Activated naive CD8-positive, alpha-beta T cell treated with anti-CD3 and anti-CD28 coated beads for 36 hours (primary cell): Measurements from ENCODE around the gene NOL12. TPM values are rescaled to one million over a fixed set of nuclear protein-coding genes. Genes with fewer than 3 reads are reported as not detected.
"Not testable (repeated sequence)": the region's sequence is repeated elsewhere in the genome, so short reads cannot be mapped to it uniquely, and the experiment has no call there.

Experiments used
- DNase-seq: peaks from one replicate; pipeline ENCODE4 v3.0.0; 2021
- H3K27ac Mint-ChIP-seq: one replicate; pipeline ENCODE4 v1.8.0; 2022; ENCODE audit warnings: mild to moderate bottlenecking, moderate library complexity, mixed read lengths
- H3K27me3 Mint-ChIP-seq: one replicate; pipeline ENCODE4 v1.8.0; 2022; ENCODE audit warnings: mild to moderate bottlenecking, mixed read lengths
- H3K36me3 Mint-ChIP-seq: one replicate; pipeline ENCODE4 v1.8.0; 2021; ENCODE audit warnings: mild to moderate bottlenecking, mixed read lengths
- H3K4me1 Mint-ChIP-seq: one replicate; pipeline ENCODE4 v1.8.0; 2021; ENCODE audit warnings: mixed read lengths
- H3K4me3 Mint-ChIP-seq: one replicate; pipeline ENCODE4 v1.8.0; 2022; ENCODE audit warnings: mild to moderate bottlenecking, moderate library complexity, mixed read lengths
- H3K9me3 Mint-ChIP-seq: one replicate; pipeline ENCODE4 v1.8.0; 2022; ENCODE audit warnings: mixed read lengths
- total RNA-seq, 2 experiments: library from RNA; stranded (reverse); gene quantifications; one replicate each; pipeline ENCODE4 v1.2.3, GENCODE V29; 2021

Gene NOL12
- total RNA-seq, 2 experiments from 2014 or later, result 50.0 to 50.8 TPM

DNA sequence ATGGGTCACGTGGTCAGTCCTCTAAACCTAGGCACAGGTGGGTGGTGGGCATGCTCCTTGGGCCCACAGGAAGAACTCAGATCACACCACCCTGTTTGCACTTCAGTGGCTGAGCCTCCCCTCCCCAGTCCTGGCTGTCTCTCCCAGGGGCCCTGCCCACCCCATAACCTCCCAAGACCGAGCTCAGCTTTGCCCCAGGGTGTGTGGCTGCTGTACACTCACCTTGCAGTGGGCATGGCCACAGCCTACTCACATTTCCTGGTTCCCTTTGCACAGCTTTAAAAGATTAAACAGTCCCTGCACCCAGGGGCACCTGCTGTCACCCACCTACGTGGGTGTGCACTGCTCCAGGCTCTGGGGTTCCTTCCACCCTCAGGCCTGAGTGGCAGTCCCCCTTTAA lies 24.5 kb downstream of the NOL12 start:
- no peaks in the 10 kb centered on the region for H3K36me3 Mint-ChIP-seq
- H3K9me3 Mint-ChIP-seq, result no peaks in the 10 kb centered on the region
- DNase-seq, result no peak
- H3K4me1 Mint-ChIP-seq, result no peaks in the 10 kb centered on the region
- no peaks in the 10 kb centered on the region for H3K27me3 Mint-ChIP-seq
- no peak overlapping the region for H3K4me3 Mint-ChIP-seq
- H3K27ac Mint-ChIP-seq, result no peak overlapping the region

DNA sequence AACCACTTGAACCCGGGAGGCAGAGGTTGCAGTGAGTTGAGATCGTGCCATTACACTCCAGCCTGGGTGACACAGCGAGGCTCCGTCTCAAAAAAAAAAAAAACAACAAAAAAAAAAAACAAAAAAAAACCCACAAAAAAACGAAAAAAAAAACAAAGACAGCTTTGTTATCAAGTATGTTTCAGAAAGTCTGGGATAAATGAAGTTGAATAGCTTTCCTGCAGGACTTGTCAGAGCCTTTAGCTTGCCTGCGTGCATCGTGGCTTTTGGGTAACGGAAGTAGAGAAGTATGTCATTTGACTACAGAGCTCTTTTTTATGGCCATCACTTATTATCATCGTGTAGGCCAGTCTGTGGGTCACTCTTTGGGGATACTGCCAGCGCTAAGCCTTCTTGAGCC lies 25.3 kb downstream of the NOL12 start:
- Mint-ChIP-seq H3K36me3 (no peaks in the 10 kb centered on the region), H3K27ac (no peak overlapping the region), H3K27me3 (no peaks in the 10 kb centered on the region), H3K4me1 (no peaks in the 10 kb centered on the region), H3K4me3 (no peak overlapping the region), H3K9me3 (no peaks in the 10 kb centered on the region)
- no peak for DNase-seq

DNA sequence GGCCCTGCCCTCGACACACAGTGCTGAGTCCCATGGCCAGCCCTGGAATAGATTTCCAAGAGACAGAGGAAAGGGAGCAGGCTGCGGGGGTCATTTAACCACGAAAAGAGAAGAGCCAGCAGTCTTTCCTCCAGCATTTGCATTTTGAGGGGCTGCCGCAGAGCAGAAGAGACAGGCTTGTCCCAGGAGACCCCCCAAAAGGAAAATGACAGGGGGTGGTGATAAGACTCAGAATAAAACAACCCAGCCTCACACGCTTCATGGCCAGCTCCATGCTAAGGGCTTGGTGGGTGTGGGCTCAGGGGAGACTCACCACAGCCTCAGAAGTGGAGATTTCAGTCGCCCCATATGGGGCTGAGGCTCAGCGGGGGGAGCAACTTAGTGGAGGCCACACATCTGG lies 27.6 kb downstream of the NOL12 start:
- no peaks in the 10 kb centered on the region for H3K27me3 Mint-ChIP-seq
- no peak overlapping the region for H3K4me3 Mint-ChIP-seq
- no peaks in the 10 kb centered on the region for H3K4me1 Mint-ChIP-seq
- H3K27ac Mint-ChIP-seq, result no peak overlapping the region
- no peaks in the 10 kb centered on the region for H3K36me3 Mint-ChIP-seq
- no peaks in the 10 kb centered on the region for H3K9me3 Mint-ChIP-seq
- DNase-seq, result no peak

DNA sequence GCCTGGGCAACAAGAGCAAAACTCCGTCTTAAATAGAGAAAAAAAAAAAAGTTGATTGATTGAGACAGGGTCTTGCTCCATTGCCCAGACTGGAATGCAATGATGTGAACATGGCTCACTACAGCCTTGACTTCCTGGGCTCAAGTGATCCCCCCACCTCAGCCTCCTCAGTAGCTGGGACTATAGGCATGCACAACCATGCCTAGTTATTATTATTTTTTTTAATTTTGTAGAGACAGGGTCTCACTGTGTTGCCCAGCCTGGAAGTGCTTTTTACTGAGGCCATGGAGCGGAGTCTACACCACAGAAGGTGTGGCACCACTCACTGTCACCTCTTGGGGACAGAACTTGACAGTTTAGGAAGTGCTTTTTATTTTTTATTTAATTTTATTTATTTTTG lies 28.5 kb downstream of the NOL12 start:
- Mint-ChIP-seq H3K4me3 (no peak overlapping the region), H3K4me1 (no peaks in the 10 kb centered on the region), H3K27ac (no peak overlapping the region), H3K36me3 (no peaks in the 10 kb centered on the region), H3K27me3 (no peaks in the 10 kb centered on the region), H3K9me3 (no peaks in the 10 kb centered on the region)
- DNase-seq, result no peak

DNA sequence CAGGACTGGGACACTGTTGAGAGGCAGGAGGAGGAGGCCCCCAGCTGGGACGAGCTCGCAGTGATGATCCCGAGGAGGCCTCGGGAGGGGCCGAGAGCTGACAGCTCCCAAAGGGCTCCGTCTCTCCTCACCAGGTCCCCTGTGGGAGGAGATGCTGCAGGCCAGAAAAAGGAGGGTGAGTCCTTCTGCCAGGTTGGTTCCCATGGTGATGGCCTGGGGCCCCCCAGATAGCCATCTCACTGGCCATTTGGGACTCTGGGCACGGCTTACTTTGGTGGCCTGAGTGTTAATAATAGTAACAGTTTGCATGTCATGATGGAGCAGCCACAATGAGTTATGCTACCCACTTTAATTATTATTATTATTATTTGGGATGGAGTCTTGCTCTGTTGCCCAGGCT lies 29.6 kb downstream of the NOL12 start:
- Mint-ChIP-seq H3K36me3 (no peaks in the 10 kb centered on the region), H3K4me3 (no peak overlapping the region), H3K27ac (no peak overlapping the region), H3K27me3 (no peaks in the 10 kb centered on the region), H3K4me1 (no peaks in the 10 kb centered on the region), H3K9me3 (no peaks in the 10 kb centered on the region)
- no peak for DNase-seq

DNA sequence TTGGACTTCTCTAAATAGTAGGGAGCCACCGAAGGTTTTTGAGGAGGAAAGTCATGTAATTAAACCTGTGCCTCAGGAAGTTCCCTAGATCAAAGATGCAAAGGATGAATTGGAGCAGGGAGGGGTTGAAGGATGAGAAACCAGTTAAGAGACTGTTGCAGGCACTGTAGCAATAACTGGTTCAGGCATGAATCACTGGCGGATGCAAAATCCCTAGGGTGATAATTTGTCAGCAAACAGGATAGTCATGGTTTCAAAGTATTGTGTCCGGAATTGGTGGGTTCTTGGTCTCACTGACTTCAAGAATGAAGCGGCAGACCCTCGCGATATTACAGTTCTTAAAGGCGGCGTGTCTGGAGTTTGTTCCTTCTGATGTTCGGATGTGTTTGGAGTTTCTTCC lies 30.6 kb downstream of the NOL12 start:
- no peak overlapping the region for H3K27ac Mint-ChIP-seq
- H3K4me3 Mint-ChIP-seq, result no peak overlapping the region
- DNase-seq, result no peak
- no peaks in the 10 kb centered on the region for H3K36me3 Mint-ChIP-seq
- no peaks in the 10 kb centered on the region for H3K4me1 Mint-ChIP-seq
- H3K9me3 Mint-ChIP-seq, result no peaks in the 10 kb centered on the region
- H3K27me3 Mint-ChIP-seq, result no peaks in the 10 kb centered on the region

DNA sequence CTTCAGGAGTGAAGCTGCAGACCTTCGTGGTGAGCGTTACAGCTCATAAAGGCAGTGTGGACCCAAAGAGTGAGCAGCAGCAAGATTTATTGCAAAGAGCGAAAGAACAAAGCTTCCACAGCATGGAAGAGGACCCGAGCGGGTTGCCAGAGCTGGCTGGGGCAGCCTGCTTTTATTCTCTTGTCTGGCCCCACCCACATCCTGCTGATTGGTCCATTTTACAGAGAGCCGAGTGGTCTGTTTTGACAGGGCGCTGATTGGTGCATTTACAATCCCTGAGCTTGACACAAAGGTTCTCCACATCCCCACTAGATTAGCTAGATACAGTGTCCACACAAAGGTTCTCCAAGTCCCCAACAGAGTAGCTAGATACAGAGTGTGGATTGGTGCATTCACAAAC lies 31.1 kb downstream of the NOL12 start:
- DNase-seq, H3K27ac Mint-ChIP-seq, H3K36me3 Mint-ChIP-seq, H3K27me3 Mint-ChIP-seq, H3K4me1 Mint-ChIP-seq, H3K4me3 Mint-ChIP-seq, H3K9me3 Mint-ChIP-seq: not testable (repeated sequence)

DNA sequence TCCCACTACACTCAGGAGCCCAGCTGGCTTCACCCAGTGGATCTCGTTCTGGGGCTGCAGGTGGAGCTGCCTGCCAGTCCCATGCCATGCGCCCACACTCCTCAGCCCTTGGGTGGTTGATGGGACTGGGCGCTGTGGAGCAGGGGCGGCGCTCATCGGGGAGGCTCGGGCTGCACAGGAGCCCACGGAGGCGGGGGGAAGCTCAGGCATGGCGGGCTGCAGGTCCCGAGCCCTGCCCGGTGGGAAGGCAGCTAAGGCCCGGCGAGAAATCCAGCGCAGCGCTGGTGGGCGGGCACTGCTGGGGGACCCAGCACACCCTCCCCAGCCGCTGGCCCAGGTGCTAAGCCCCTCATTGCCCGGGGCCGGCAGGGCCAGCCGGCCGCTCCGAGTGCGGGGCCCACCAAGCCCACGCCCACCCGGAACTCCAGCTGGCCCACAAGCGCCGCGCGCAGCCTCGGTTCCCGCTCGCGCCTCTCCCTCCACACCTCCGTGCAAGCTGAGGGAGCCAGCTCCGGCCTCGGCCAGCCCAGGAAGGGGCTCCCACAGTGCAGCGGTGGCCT lies 31.7 kb downstream of the NOL12 start:
- not testable (repeated sequence) for H3K27ac Mint-ChIP-seq, H3K4me1 Mint-ChIP-seq, H3K36me3 Mint-ChIP-seq, H3K9me3 Mint-ChIP-seq, DNase-seq, H3K4me3 Mint-ChIP-seq, H3K27me3 Mint-ChIP-seq

DNA sequence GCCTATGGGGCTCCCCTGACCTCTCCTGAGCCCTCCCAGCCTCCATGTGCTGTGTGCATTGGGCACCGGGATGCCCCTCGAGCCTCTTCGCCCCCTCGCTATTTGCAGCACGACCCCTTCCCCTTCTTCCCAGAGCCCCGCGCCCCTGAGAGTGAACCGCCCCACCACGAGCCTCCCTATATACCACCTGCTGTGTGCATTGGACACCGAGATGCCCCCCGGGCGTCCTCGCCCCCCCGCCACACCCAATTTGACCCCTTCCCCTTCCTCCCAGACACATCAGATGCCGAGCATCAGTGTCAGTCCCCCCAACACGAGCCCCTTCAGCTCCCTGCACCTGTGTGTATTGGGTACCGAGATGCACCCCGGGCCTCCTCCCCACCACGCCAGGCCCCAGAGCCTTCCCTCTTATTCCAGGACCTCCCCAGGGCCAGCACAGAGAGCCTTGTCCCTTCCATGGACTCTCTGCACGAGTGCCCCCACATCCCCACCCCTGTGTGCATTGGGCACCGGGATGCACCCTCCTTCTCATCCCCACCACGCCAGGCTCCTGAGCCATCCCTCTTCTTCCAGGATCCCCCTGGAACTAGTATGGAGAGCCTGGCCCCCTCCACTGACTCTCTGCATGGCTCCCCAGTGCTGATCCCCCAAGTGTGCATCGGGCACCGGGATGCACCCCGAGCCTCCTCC lies 39.6 kb downstream of the NOL12 start:
- H3K4me1 Mint-ChIP-seq, result peaks cover 2% of the 10 kb centered on the region
- H3K9me3 Mint-ChIP-seq, result no peaks in the 10 kb centered on the region
- no peak overlapping the region for H3K4me3 Mint-ChIP-seq
- H3K36me3 Mint-ChIP-seq, result no peaks in the 10 kb centered on the region
- DNase-seq, result no peak
- H3K27ac Mint-ChIP-seq, result no peak overlapping the region
- no peaks in the 10 kb centered on the region for H3K27me3 Mint-ChIP-seq

DNA sequence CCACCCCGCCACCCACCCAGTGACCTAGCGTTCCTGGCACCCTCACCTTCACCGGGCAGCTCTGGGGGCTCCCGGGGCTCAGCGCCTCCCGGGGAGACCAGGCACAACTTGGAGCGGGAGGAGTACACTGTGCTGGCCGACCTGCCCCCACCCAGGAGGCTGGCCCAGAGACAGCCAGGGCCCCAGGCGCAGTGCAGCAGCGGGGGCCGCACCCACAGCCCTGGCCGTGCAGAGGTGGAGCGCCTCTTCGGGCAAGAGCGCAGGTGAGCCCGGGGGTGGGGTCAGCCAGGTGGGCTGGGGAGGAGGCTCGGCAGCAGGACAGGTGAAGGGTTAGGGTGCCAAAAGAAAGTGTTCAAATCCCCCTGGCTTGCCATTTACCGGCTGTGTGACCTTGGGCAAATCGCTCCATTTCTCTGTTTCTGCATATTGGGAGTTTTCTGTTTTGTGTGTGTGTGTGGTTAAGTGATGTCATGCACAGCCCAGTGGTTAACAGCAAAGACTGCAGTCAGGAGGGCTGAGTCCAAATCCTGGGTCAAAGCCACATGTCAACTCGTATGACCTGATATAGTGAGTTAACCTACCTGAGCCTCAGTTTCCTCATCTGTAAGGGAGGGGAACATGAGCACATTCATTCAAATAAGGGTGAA lies 40.2 kb downstream of the NOL12 start:
- H3K4me1 Mint-ChIP-seq, result peaks cover 2% of the 10 kb centered on the region
- no peaks in the 10 kb centered on the region for H3K27me3 Mint-ChIP-seq
- no peak for DNase-seq
- H3K9me3 Mint-ChIP-seq, result no peaks in the 10 kb centered on the region
- no peak overlapping the region for H3K4me3 Mint-ChIP-seq
- H3K36me3 Mint-ChIP-seq, result no peaks in the 10 kb centered on the region
- H3K27ac Mint-ChIP-seq, result no peak overlapping the region

DNA sequence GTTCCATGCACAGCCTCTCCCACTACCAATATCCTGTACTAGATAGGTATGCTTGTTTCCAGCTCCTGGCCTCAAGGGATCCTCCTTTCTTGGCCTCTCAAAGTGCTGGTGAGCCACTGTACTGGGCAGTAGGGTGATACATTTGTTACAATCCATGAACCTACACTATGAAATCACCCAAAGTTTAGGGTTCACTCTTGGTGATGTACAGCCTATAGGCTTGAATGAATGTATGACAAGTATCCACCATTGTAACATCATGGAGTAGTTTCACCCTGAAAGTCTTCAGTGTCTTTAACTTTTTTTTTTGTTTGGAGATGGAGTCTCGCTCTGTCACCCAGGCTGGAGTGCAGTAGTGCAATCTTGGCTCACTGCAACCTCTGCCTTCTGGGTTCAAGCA lies 42.5 kb downstream of the NOL12 start:
- peaks cover 2% of the 10 kb centered on the region for H3K4me1 Mint-ChIP-seq
- no peak overlapping the region for H3K4me3 Mint-ChIP-seq
- H3K27me3 Mint-ChIP-seq, result no peaks in the 10 kb centered on the region
- no peaks in the 10 kb centered on the region for H3K36me3 Mint-ChIP-seq
- no peak overlapping the region for H3K27ac Mint-ChIP-seq
- no peak for DNase-seq
- H3K9me3 Mint-ChIP-seq, result no peaks in the 10 kb centered on the region

DNA sequence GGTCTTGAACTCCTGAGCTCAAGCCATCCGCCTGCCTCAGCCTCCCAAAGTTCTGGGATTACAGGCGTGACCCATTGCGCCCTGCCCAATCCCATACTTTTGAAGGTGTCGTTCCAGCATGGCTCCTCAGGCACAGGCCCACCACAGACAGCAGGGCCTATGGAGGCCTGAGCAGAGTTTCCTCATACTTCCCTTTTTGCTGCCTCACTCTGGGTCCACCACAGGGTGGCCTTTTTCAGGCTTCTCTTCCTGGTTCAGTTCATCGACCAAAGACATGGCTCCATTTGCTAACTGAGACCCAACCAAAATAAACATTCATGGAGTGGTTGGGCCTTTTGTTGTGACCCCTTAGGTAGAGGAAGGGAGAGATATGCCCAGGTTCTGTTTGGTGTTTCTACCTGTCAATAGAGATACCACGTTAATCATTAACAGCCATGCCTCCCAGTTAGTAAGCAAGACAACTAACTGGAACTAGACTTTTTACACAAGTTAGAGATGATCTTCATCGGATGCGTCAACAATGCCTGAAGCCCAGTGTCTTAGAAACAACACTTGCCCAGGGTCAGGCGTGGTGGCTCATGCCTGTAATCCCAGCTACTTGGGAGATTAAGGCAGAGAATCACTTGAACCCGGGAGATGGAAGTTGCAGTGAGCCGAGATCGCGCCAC lies 45.8 kb downstream of the NOL12 start:
- no peaks in the 10 kb centered on the region for H3K4me1 Mint-ChIP-seq
- no peaks in the 10 kb centered on the region for H3K9me3 Mint-ChIP-seq
- H3K36me3 Mint-ChIP-seq, result no peaks in the 10 kb centered on the region
- no peak overlapping the region for H3K4me3 Mint-ChIP-seq
- H3K27me3 Mint-ChIP-seq, result no peaks in the 10 kb centered on the region
- no peak for DNase-seq
- no peak overlapping the region for H3K27ac Mint-ChIP-seq

DNA sequence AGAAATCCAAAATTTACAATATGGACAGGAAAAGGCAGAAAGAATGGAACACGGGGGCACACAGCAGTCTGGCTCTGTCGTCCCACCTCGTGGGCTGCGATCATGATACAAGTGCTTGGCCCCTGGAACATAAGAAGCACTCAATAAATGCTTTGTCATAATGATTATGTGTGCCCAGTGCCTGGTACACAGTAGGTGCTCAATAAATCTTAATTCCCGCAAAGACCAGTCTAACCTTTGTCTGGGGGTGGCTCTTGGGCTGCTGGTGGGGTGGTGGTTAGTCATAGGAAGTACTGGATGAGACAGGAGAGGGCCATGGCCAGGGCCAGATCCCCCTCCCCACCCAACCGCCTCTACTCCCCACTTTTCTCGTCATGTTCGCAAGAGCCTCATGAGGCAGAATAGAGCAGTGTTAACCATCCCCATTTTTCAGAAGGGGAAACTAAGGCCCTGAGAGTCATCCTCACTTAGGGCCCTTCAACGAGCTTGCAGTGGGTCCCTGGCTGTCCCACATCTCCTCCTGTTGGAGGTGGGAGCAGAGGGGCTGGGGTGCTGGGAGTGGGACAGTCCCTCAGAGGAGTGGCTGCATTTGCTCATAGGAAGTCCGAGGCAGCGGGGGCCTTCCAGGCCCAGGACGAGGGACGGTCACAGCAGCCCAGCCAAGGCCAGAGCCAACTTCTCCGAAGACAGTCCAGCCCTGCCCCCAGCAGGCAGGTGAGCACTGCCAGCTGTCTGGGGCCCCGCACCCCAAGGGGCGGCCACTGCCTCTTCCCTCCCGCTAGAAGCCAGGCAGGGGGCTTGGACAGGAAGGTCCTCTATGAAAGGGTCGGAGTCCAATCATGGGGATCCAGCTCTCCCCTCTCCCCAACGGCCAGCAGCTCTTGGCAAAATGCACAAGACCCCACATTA lies 46.8 kb downstream of the NOL12 start:
- no peak overlapping the region for H3K4me3 Mint-ChIP-seq
- no peak overlapping the region for H3K27ac Mint-ChIP-seq
- DNase-seq, result no peak
- no peaks in the 10 kb centered on the region for H3K4me1 Mint-ChIP-seq
- no peaks in the 10 kb centered on the region for H3K9me3 Mint-ChIP-seq
- H3K36me3 Mint-ChIP-seq, result no peaks in the 10 kb centered on the region
- H3K27me3 Mint-ChIP-seq, result no peaks in the 10 kb centered on the region

DNA sequence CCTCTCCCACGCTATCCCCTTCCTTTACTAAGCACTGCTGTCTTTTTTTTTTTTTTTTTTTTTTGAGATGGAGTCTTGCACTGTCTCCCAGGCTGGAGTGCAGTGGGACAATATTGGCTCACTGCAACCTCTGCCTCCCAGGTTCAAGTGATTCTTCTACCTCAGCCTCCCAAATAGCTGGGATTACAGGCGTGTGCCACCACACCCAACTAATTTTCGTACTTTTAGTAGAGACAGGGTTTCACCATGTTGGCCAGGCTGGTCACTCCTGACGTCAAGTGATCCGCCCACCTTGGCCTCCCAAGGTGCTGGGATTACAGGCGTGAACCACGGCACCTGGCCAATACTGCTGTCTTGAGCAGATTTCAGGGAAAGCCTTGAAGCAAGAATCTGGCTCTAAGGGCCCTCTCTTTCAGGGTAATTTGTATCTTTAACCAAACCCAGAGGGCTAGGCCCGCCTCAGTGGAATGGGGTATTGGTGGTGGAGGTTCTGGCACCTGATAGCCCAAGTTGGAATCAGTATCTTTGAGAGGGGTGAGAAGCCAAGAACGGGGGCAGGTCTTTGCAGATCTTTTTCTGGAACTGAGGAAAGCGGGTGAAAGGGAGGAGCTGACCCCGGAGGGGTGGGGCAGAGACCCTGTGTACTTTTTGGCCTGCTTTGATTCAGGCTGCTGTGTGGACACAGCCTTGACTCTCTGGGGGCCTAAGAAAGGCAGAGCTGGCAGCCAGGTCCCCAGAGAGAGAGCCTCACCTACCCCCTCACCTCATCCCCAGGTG lies 47.7 kb downstream of the NOL12 start:
- H3K9me3 Mint-ChIP-seq, result no peaks in the 10 kb centered on the region

More for the DNA sequence above, 47.7 kb downstream of the NOL12 start:
- no peak for DNase-seq
- Mint-ChIP-seq H3K27me3 (no peaks in the 10 kb centered on the region), H3K4me1 (no peaks in the 10 kb centered on the region), H3K36me3 (no peaks in the 10 kb centered on the region), H3K4me3 (no peak overlapping the region), H3K27ac (no peak overlapping the region)
